ENCODE measurements around the gene FOSL1. TPM values are rescaled to one million over a fixed set of nuclear protein-coding genes. Genes with fewer than 3 reads are reported as not detected.

Gene FOSL1
- total RNA-seq, 1 donor from 2014 or later, result not detected

- peak overlapping the region; percentile 82 for H3K27ac Mint-ChIP-seq
- H3K4me2 ChIP-seq, result no peak overlapping the region
- no peak for DNase-seq (ENCODE audit: low spot score)
Measured at GRCh38 chr11:65915101-65915820, 15.1 kb upstream of the FOSL1 start.

GRCh38 chr11:65912845-65913244 is 12.7 kb upstream of the FOSL1 start:
- H2AFZ ChIP-seq (replicated peaks), result no peak overlapping the region
- no peak overlapping the region for H3K27ac Mint-ChIP-seq

More at GRCh38 chr11:65915101-65915820, 15.1 kb upstream of the FOSL1 start:
- H3F3A ChIP-seq (ENCODE audit: low read depth), result peaks cover 3% of the 10 kb centered on the region
- peaks cover 18% of the 10 kb centered on the region for H3K79me2 ChIP-seq (ENCODE audit: low read depth)
- no peak overlapping the region for H3K9ac ChIP-seq
- Mint-ChIP-seq H3K27me3 (ENCODE audit: insufficient read depth, low read depth) (peaks cover 3% of the 10 kb centered on the region), H3K4me1 (peaks cover 24% of the 10 kb centered on the region), H3K9me3 (no peaks in the 10 kb centered on the region), H3K36me3 (peaks cover 5% of the 10 kb centered on the region), H3K4me3 (no peak overlapping the region)
- no peaks in the 10 kb centered on the region for H3K27me3 ChIP-seq
- peaks cover 7% of the 10 kb centered on the region for H3K4me1 ChIP-seq
- no peaks in the 10 kb centered on the region for H3K36me3 ChIP-seq
- H3K9me3 ChIP-seq (ENCODE audit: low read depth), result no peaks in the 10 kb centered on the region
- peaks cover 4% of the 10 kb centered on the region for H4K20me1 ChIP-seq (ENCODE audit: low read depth)
- H2AFZ ChIP-seq (replicated peaks), result no peak overlapping the region
- H3K4me3 ChIP-seq, result no peak overlapping the region
- TF ChIP-seq EZH2 (IDR thresholded peaks at IDR 0.05) (no peak), EZH2phosphoT487 (IDR thresholded peaks at IDR 0.05) (no peak), CTCF (IDR thresholded peaks at IDR 0.05) (no peak)
- no peak overlapping the region for H3K27ac ChIP-seq

GRCh38 chr11:65911682-65912568 is 11.7 kb upstream of the FOSL1 start:
- no peak overlapping the region for H3K4me3 ChIP-seq
- no peaks in the 10 kb centered on the region for H3K9me3 Mint-ChIP-seq
- peak overlapping the region; percentile 86 for H2AFZ ChIP-seq (replicated peaks)
- peaks cover 3% of the 10 kb centered on the region for H3F3A ChIP-seq (ENCODE audit: low read depth)
- no peaks in the 10 kb centered on the region for H4K20me1 ChIP-seq (ENCODE audit: low read depth)
- peak overlapping the region; percentile 96 for H3K27ac Mint-ChIP-seq
- TF ChIP-seq EZH2 (IDR thresholded peaks at IDR 0.05), result no peak
- TF ChIP-seq CTCF (IDR thresholded peaks at IDR 0.05), result peak; percentile 49
- no peak for TF ChIP-seq EZH2phosphoT487 (IDR thresholded peaks at IDR 0.05)
- H3K36me3 ChIP-seq, result no peaks in the 10 kb centered on the region
- peak overlapping the region; percentile 57 for H3K4me3 Mint-ChIP-seq
- no peak overlapping the region for H3K4me2 ChIP-seq
- peaks cover 25% of the 10 kb centered on the region for H3K4me1 Mint-ChIP-seq
- peaks cover 27% of the 10 kb centered on the region for H3K27me3 ChIP-seq
- DNase-seq (ENCODE audit: low spot score), result peak; percentile 67
- no peaks in the 10 kb centered on the region for H3K4me1 ChIP-seq
- H3K9ac ChIP-seq, result no peak overlapping the region
- H3K36me3 Mint-ChIP-seq, result peaks cover 5% of the 10 kb centered on the region
- no peak overlapping the region for H3K27ac ChIP-seq
- H3K27me3 Mint-ChIP-seq (ENCODE audit: insufficient read depth, low read depth), result peaks cover 3% of the 10 kb centered on the region
- no peaks in the 10 kb centered on the region for H3K9me3 ChIP-seq (ENCODE audit: low read depth)
- no peaks in the 10 kb centered on the region for H3K79me2 ChIP-seq (ENCODE audit: low read depth)

More at GRCh38 chr11:65912845-65913244, 12.7 kb upstream of the FOSL1 start:
- Mint-ChIP-seq H3K4me1 (peaks cover 29% of the 10 kb centered on the region), H3K36me3 (peaks cover 5% of the 10 kb centered on the region), H3K27me3 (ENCODE audit: insufficient read depth, low read depth) (peaks cover 5% of the 10 kb centered on the region), H3K4me3 (no peak overlapping the region), H3K9me3 (no peaks in the 10 kb centered on the region)
- Histone ChIP-seq H3K4me1 (peaks cover 3% of the 10 kb centered on the region), H3K79me2 (ENCODE audit: low read depth) (peaks cover 5% of the 10 kb centered on the region), H3K27ac (no peak overlapping the region), H3K4me3 (no peak overlapping the region), H4K20me1 (ENCODE audit: low read depth) (no peaks in the 10 kb centered on the region), H3K36me3 (no peaks in the 10 kb centered on the region), H3K9me3 (ENCODE audit: low read depth) (no peaks in the 10 kb centered on the region), H3K9ac (no peak overlapping the region), H3K4me2 (no peak overlapping the region), H3F3A (ENCODE audit: low read depth) (peaks cover 3% of the 10 kb centered on the region), H3K27me3 (peaks cover 18% of the 10 kb centered on the region)
- TF ChIP-seq EZH2phosphoT487 (IDR thresholded peaks at IDR 0.05), result no peak
- TF ChIP-seq CTCF (IDR thresholded peaks at IDR 0.05), result no peak
- TF ChIP-seq EZH2 (IDR thresholded peaks at IDR 0.05), result no peak
- no peak for DNase-seq (ENCODE audit: low spot score)

Measured in neural progenitor cell (in vitro differentiated cells).